HCT116 (cell line): ENCODE results near the gene RBBP8NL.

ENCODE experiments used
- CTCF ChIP-seq, 3 experiments: fragments of 200-600 bp in 1 of 3; sonication (generic) in 1 of 3; IDR thresholded peaks in 2 of 3; conservative IDR thresholded peaks in 1 of 3; 2 replicates each; pipeline ENCODE4 v1.5.1; 2012 to 2017; ENCODE audit warnings: low read depth in 2 of 3, low read length in 2 of 3, antibody characterized with exemption in 1 of 3, borderline replicate concordance in 1 of 3, control low read depth in 1 of 3, mild to moderate bottlenecking in 1 of 3, mixed read lengths in 1 of 3, mixed run types in 1 of 3, moderate library complexity in 1 of 3; ENCODE audit not compliant: insufficient read depth in 1 of 3
- MAX ChIP-seq: IDR thresholded peaks from 2 replicates; pipeline ENCODE4 v1.6.1; 2012
- POLR2A ChIP-seq: IDR thresholded peaks from 2 replicates; pipeline ENCODE4 v1.7.0; 2011; ENCODE audit warnings: borderline replicate concordance; ENCODE audit not compliant: insufficient read depth, insufficient read length; ENCODE audit errors: extremely low read depth
- YY1 ChIP-seq: IDR thresholded peaks from 2 replicates; pipeline ENCODE4 v1.6.1; 2011; ENCODE audit warnings: low read length, low read depth, moderate library complexity, mild to moderate bottlenecking; ENCODE audit not compliant: insufficient replicate concordance; ENCODE audit errors: extremely low read depth

- TF ChIP-seq CTCF (IDR thresholded peaks at IDR 0.05 in 2 of 3, conservative IDR thresholded peaks at IDR 0.05 in 1 of 3; ENCODE audit: borderline replicate concordance in 1 of 3, insufficient read depth in 1 of 3, low read depth in 2 of 3, low read length in 2 of 3) = no peak
- TF ChIP-seq POLR2A = no peak
- TF ChIP-seq YY1 = no peak
- no peak for TF ChIP-seq MAX
Observed at GRCh38 chr20:62408640-62409039, 18.7 kb downstream of the RBBP8NL start.
